H1 (cell line): Measurements from ENCODE around the gene TAF11L2. TPM values are rescaled to one million over a fixed set of nuclear protein-coding genes. Genes with fewer than 3 reads are reported as not detected.

Experiments used
- CTCF ChIA-PET: fragments of 300-600 bp; sonication (Branson Sonifier 250); formaldehyde crosslinking; loops from one replicate; lab custom pipeline; 2021; ENCODE audit not compliant: partially characterized antibody; lab: Charles Lee
- POLR2A ChIA-PET: fragments of 300-600 bp; sonication (Branson Sonifier 250); formaldehyde crosslinking; loops from one replicate; lab custom pipeline; 2021; ENCODE audit warnings: inconsistent platforms; ENCODE audit not compliant: partially characterized antibody; lab: Charles Lee
- DNase-seq, 2 experiments: peaks; one replicate each; pipeline versions ENCODE4 v3.0.0 to v3.0.0-alpha.2; 2010 to 2022; ENCODE audit warnings: low spot score in 2 of 2, low read depth in 1 of 2, mixed read lengths in 1 of 2
- FAIRE-seq: peaks from 2 replicates; lab custom pipeline; 2011; peaks lifted over from hg19 to GRCh38; lab: Jason Lieb, UNC
- H2AFZ ChIP-seq: 2 replicates; pipeline ENCODE4 v1.8.1; 2012; ENCODE audit warnings: low read length, inconsistent platforms
- H2AK5ac ChIP-seq: 2 replicates; pipeline ENCODE4 v1.6.1; 2013; ENCODE audit warnings: low read depth, low read length
- H2BK120ac ChIP-seq: replicated peaks from 2 replicates; pipeline ENCODE3; 2013; ENCODE audit warnings: low read depth, low read length, inconsistent platforms
- H2BK12ac ChIP-seq: 2 replicates; pipeline ENCODE4 v1.6.1; 2013; ENCODE audit warnings: low read depth, low read length
- H2BK15ac ChIP-seq: 2 replicates; pipeline ENCODE4 v1.6.1; 2013; ENCODE audit warnings: low read length
- H2BK20ac ChIP-seq: 2 replicates; pipeline ENCODE4 v1.6.1; 2013; ENCODE audit warnings: low read length
- H2BK5ac ChIP-seq: 2 replicates; pipeline ENCODE4 v1.6.1; 2013; ENCODE audit warnings: low read depth, low read length
- H3K14ac ChIP-seq: 2 replicates; pipeline ENCODE4 v1.6.1; 2013; ENCODE audit warnings: inconsistent platforms; ENCODE audit not compliant: insufficient read length
- H3K18ac ChIP-seq: 2 replicates; pipeline ENCODE4 v1.6.1; 2013; ENCODE audit warnings: low read length; ENCODE audit errors: extremely low read depth
- H3K23ac ChIP-seq: 2 replicates; pipeline ENCODE4 v1.6.1; 2013; ENCODE audit warnings: inconsistent platforms; ENCODE audit not compliant: insufficient read length
- H3K23me2 ChIP-seq: 2 replicates; pipeline ENCODE4 v1.6.1; 2013; ENCODE audit warnings: low read depth, low read length
- H3K27ac ChIP-seq: 2 replicates; pipeline ENCODE4 v1.6.1; 2011; ENCODE audit warnings: low read depth, low read length, inconsistent platforms
- H3K27me3 ChIP-seq, 4 experiments: replicated peaks in 1 of 4; 1 replicate in 1 of 4; 2 replicates in 3 of 4; pipeline versions ENCODE4 v1.6.1 to v1.8.1; 2011 to 2013; ENCODE audit warnings: low read length in 3 of 4, mild to moderate bottlenecking in 3 of 4, inconsistent platforms in 2 of 4, mixed read lengths in 2 of 4, moderate library complexity in 1 of 4; ENCODE audit not compliant: control insufficient read depth in 3 of 4, insufficient read depth in 3 of 4; ENCODE audit errors: extremely low read depth in 1 of 4
- H3K36me3 ChIP-seq, 4 experiments: 2 replicates each; pipeline versions ENCODE4 v1.6.1 to v1.8.1; 2011 to 2013; ENCODE audit warnings: mild to moderate bottlenecking in 4 of 4, low read length in 3 of 4, moderate library complexity in 2 of 4, control low read depth in 1 of 4, inconsistent platforms in 1 of 4; ENCODE audit not compliant: insufficient read depth in 4 of 4, control insufficient read depth in 2 of 4
- H3K4ac ChIP-seq: replicated peaks from 2 replicates; pipeline ENCODE3; 2013; ENCODE audit warnings: low read length, low read depth, mixed read lengths, inconsistent platforms; ENCODE audit not compliant: insufficient read length
- H3K4me1 ChIP-seq, 4 experiments: replicated peaks in 1 of 4; 1 replicate in 1 of 4; 2 replicates in 3 of 4; pipeline versions ENCODE4 v1.6.1 to v1.8.1; 2011 to 2013; ENCODE audit warnings: low read length in 3 of 4, inconsistent platforms in 2 of 4, mixed read lengths in 1 of 4; ENCODE audit not compliant: insufficient read depth in 4 of 4, control insufficient read depth in 3 of 4
- H3K4me2 ChIP-seq, 2 experiments: 2 replicates each; pipeline versions ENCODE4 v1.6.1 to v1.8.1; 2011 to 2013; ENCODE audit warnings: low read depth in 2 of 2, low read length in 2 of 2, control low read depth in 1 of 2, inconsistent platforms in 1 of 2, mild to moderate bottlenecking in 1 of 2; ENCODE audit not compliant: insufficient read depth in 1 of 2
- H3K4me3 ChIP-seq, 4 experiments: fragments of 200-600, 300-600 bp in 1 of 4; sonication (generic), shearing (Covaris generic), sonication (Bioruptor Twin) in 1 of 4; 2 replicates each; pipeline versions ENCODE4 v1.5.1 to v1.8.1; 2011 to 2016; ENCODE audit warnings: low read length in 4 of 4, low read depth in 3 of 4, control low read depth in 2 of 4, inconsistent platforms in 2 of 4, mild to moderate bottlenecking in 2 of 4, mixed read lengths in 1 of 4, moderate library complexity in 1 of 4; ENCODE audit not compliant: insufficient read depth in 2 of 4; ENCODE audit errors: extremely low read depth in 1 of 4
- H3K56ac ChIP-seq: replicated peaks from 2 replicates; pipeline ENCODE3; 2013; ENCODE audit warnings: low read depth, mild to moderate bottlenecking, mixed read lengths, low read length, inconsistent platforms; ENCODE audit not compliant: insufficient read length
- H3K79me1 ChIP-seq: 2 replicates; pipeline ENCODE4 v1.6.1; 2013; ENCODE audit warnings: low read depth, low read length, control low read depth
- H3K79me2 ChIP-seq, 2 experiments: 2 replicates each; pipeline versions ENCODE4 v1.6.1 to v1.8.1; 2012 to 2013; ENCODE audit warnings: low read length in 2 of 2, mild to moderate bottlenecking in 2 of 2, inconsistent platforms in 1 of 2; ENCODE audit not compliant: insufficient read depth in 2 of 2, control insufficient read depth in 1 of 2
- H3K9ac ChIP-seq, 4 experiments: replicated peaks in 1 of 4; 1 replicate in 1 of 4; 2 replicates in 3 of 4; pipeline versions ENCODE4 v1.6.1 to v1.8.1; 2011 to 2013; ENCODE audit warnings: low read depth in 3 of 4, low read length in 3 of 4, control low read depth in 2 of 4, mild to moderate bottlenecking in 2 of 4, moderate library complexity in 2 of 4, inconsistent platforms in 1 of 4; ENCODE audit errors: extremely low read depth in 1 of 4
- H3K9me3 ChIP-seq, 2 experiments: 2 replicates each; pipeline versions ENCODE4 v1.6.1 to v1.8.1; 2012 to 2013; ENCODE audit warnings: mild to moderate bottlenecking in 2 of 2, moderate library complexity in 2 of 2, control low read depth in 1 of 2, inconsistent platforms in 1 of 2, low read depth in 1 of 2, low read length in 1 of 2, mixed read lengths in 1 of 2; ENCODE audit not compliant: insufficient read depth in 2 of 2
- H4K20me1 ChIP-seq, 2 experiments: replicated peaks in 1 of 2; 2 replicates each; pipeline versions ENCODE3 to v1.8.1; 2011 to 2013; ENCODE audit warnings: inconsistent platforms in 2 of 2, low read length in 2 of 2, mild to moderate bottlenecking in 1 of 2; ENCODE audit not compliant: insufficient read depth in 2 of 2, control insufficient read depth in 1 of 2
- H4K5ac ChIP-seq: 2 replicates; pipeline ENCODE4 v1.6.1; 2013; ENCODE audit warnings: low read length, low read depth, mixed read lengths, inconsistent platforms; ENCODE audit not compliant: insufficient read length
- H4K8ac ChIP-seq: 2 replicates; pipeline ENCODE4 v1.8.0; 2013; ENCODE audit warnings: mild to moderate bottlenecking, moderate library complexity, low read length, inconsistent platforms; ENCODE audit not compliant: insufficient read depth; ENCODE audit errors: extremely low read depth
- H4K91ac ChIP-seq: replicated peaks from 2 replicates; pipeline ENCODE3; 2013; ENCODE audit warnings: low read length, mixed read lengths, inconsistent platforms; ENCODE audit not compliant: insufficient read length
- CHD2 ChIP-seq: IDR thresholded peaks from 2 replicates; pipeline ENCODE4 v1.6.1; 2012; ENCODE audit warnings: low read length, improper control_type of control experiment
- KDM1A ChIP-seq: fragments of 200-600, 300-600 bp; sonication (generic); IDR thresholded peaks from 2 replicates; pipeline ENCODE4 v1.7.1; 2016; ENCODE audit warnings: mild to moderate bottlenecking, low read length, borderline replicate concordance
- WGBS, 2 experiments: shearing (Covaris generic) in 1 of 2; methylation state at CpG; one replicate each; pipeline versions ENCODE4 v1.1.6 to v1.1.7; 2013 to 2015; ENCODE audit warnings: low lambda C conversion rate in 2 of 2, mixed read lengths in 2 of 2, inconsistent platforms in 1 of 2, low coverage in 1 of 2, missing lambda C conversion rate in 1 of 2; ENCODE audit not compliant: insufficient replicate concordance in 2 of 2, insufficient coverage in 1 of 2, insufficient read length in 1 of 2; ENCODE audit errors: extremely low coverage in 1 of 2, missing lambda C conversion rate in 1 of 2; 5-methylcytosine and 5-hydroxymethylcytosine counted together
- polyA plus RNA-seq, 7 experiments: library from polyadenylated mRNA; depleted of rRNA in 3 of 7; stranded (reverse) in 5 of 7; unstranded in 2 of 7; fragments of >200 nt in 5 of 7; fragments of 200-250 nt in 2 of 7; gene quantifications; 1 replicate in 5 of 7; 2 replicates in 1 of 7; 4 replicates in 1 of 7; pipeline versions ENCODE4 v1.2.1 to v1.2.3, GENCODE V29; 2011 to 2013; ENCODE audit warnings: missing spikeins in 2 of 7, mixed read lengths in 2 of 7
- total RNA-seq: library from RNA; stranded (reverse); fragmentation: NEBNext Ultra II Directional; extraction: Animal tissue kit (Norgen Biotek cat#: 25700); gene quantifications from 2 replicates; pipeline ENCODE4 v1.2.1, GENCODE V29; 2021

The TAF11L2 gene
- total and polyA plus RNA-seq, 2 of the 8 experiments (the other 6 are each of a cell fraction or from before 2014, with no cell fraction given): not detected

DNA sequence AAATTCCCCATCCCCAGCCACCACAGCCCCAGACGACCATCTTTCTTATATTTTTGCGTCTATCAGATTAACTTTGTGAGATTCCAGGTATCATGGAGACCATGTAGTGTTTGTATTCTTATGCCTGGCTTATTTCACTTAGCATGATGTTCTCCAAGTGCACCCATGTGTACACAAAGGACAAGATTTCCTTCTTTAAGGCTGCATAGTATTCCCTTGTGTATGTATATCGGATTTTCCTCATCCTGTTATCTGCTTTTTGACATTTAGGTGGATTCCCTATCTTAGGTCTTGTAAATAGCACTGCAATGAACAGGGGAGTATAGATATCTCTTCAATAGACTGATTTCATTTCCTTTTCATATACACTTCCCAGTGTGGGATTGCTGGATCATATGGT lies 5.3 kb upstream of the TAF11L2 start:
- H3K4me3 ChIP-seq: no peak overlapping the region
- H3K4ac ChIP-seq: no peak overlapping the region
- no peak overlapping the region for H3K27ac ChIP-seq
- H2BK5ac ChIP-seq: no peak overlapping the region
- H3K36me3 ChIP-seq: no peaks in the 10 kb centered on the region
- H3K56ac ChIP-seq: no peak overlapping the region
- H4K5ac ChIP-seq: no peak overlapping the region
- no peak overlapping the region for H3K14ac ChIP-seq
- H3K79me1 ChIP-seq: no peaks in the 10 kb centered on the region
- no peaks in the 10 kb centered on the region for H3K23me2 ChIP-seq
- POLR2A ChIA-PET: no interaction called here
- H2BK20ac ChIP-seq: no peak overlapping the region
- CTCF ChIA-PET: no interaction called here
- H3K9me3 ChIP-seq: no peaks in the 10 kb centered on the region
- H2BK15ac ChIP-seq: no peak overlapping the region
- H2BK12ac ChIP-seq: no peak overlapping the region
- H4K91ac ChIP-seq: no peak overlapping the region
- H3K23ac ChIP-seq: no peak overlapping the region
- no peaks in the 10 kb centered on the region for H3K79me2 ChIP-seq
- H3K4me1 ChIP-seq: peaks cover 0 to 4% (median 0%) of the 10 kb centered on the region in 4 experiments; a peak in 1 of 7 replicates
- H3K27me3 ChIP-seq: no peaks in the 10 kb centered on the region
- TF ChIP-seq KDM1A (peak; percentile 41; the same call in 1 of the 2 replicates), CHD2 (no peak)
- no peak overlapping the region for H4K8ac ChIP-seq
- FAIRE-seq: no peak
- no peak overlapping the region for H2AK5ac ChIP-seq
- DNase-seq: no peak
- H4K20me1 ChIP-seq: no peaks in the 10 kb centered on the region
- no peak overlapping the region for H2BK120ac ChIP-seq
- no peak overlapping the region for H2AFZ ChIP-seq
- no peak overlapping the region for H3K18ac ChIP-seq
- H3K9ac ChIP-seq: no peak overlapping the region
- 94% methylated on average over 3 of the region's 3 CpGs; no CpG with 5 or more reads in 1 of the 2 experiments for WGBS, 2 experiments
- no peak overlapping the region for H3K4me2 ChIP-seq
